ENCODE measurements around the gene RNF13. TPM values are rescaled to one million over a fixed set of nuclear protein-coding genes. Genes with fewer than 3 reads are reported as not detected.
"Not testable (repeated sequence)": the region's sequence is repeated elsewhere in the genome, so short reads cannot be mapped to it uniquely, and the experiment has no call there.

Gene RNF13
- polyA plus RNA-seq, 4 donors = 20.8 to 62.7 (median 32.7) TPM

DNA sequence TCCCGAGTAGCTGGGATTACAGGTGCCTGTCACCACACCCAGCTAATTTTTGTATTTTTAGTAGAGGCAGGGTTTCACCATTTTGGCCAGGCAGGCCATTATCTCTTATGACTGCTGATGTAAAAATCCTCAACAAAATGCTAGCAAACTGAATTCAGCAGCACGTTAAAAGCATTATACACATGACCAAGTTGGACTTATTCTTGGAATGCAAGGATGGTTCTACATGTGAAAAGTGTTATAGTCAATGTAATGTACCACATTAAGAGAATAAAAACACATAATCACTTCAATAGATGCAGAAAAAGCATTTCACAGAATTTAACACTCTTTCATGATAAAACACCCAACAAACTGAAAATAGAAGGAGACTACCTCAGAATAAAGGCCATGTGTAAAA is 20.2 kb downstream of the RNF13 start:
- Histone ChIP-seq H3K9me3 (ENCODE audit: control insufficient read depth in 2 of 2, insufficient read depth in 1 of 2, low read depth in 1 of 2, low read length in 1 of 2) (peaks cover 0 to 29% of the 10 kb centered on the region in 2 donors), H3K4me3 (ENCODE audit: low read depth in 1 of 3, low read length in 3 of 3) (no peak overlapping the region), H3K27ac (ENCODE audit: low read depth in 1 of 3, low read length in 2 of 3) (no peak overlapping the region), H3K27me3 (ENCODE audit: control insufficient read depth in 3 of 3, insufficient read depth in 3 of 3, low read length in 3 of 3) (no peaks in the 10 kb centered on the region), H3K36me3 (ENCODE audit: control insufficient read depth in 3 of 3, insufficient read depth in 2 of 3, low read depth in 1 of 3, low read length in 3 of 3) (peaks cover 0 to 5% (median 0%) of the 10 kb centered on the region in 3 donors), H3K4me1 (ENCODE audit: control insufficient read depth in 3 of 3, insufficient read depth in 2 of 3, low read depth in 1 of 3, low read length in 2 of 3) (no peaks in the 10 kb centered on the region)
- no peak for DNase-seq
- WGBS, 3 donors = 93 to 98% (median 95%) methylated on average over 2 of the region's 2 CpGs
- FAIRE-seq = no peak

DNA sequence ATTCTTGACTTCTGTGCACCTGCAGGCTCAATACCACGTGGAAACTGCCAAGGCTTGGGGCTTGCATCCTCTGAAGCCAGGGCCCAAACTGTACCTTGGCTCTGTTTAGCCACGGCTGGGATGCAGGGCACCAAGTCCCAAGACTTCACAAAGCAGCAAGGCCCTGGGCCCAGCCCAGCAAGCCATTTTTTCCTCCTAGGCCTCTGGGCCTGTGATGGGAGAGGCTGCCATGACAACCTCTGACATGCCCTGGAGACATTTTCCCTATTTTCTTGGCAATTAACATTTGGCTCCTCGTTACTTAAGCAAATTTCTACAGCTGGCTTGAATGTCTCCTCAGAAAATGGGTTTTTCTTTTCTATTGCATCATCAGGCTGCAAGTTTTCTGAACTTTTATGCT is 25.5 kb downstream of the RNF13 start:
- not testable (repeated sequence) for H3K4me1 ChIP-seq (ENCODE audit: control insufficient read depth in 3 of 3, insufficient read depth in 2 of 3, low read depth in 1 of 3, low read length in 2 of 3); H3K4me3 ChIP-seq (ENCODE audit: low read depth in 1 of 3, low read length in 3 of 3); H3K36me3 ChIP-seq (ENCODE audit: control insufficient read depth in 3 of 3, insufficient read depth in 2 of 3, low read depth in 1 of 3, low read length in 3 of 3); DNase-seq; H3K27me3 ChIP-seq (ENCODE audit: control insufficient read depth in 3 of 3, insufficient read depth in 3 of 3, low read length in 3 of 3); H3K27ac ChIP-seq (ENCODE audit: low read depth in 1 of 3, low read length in 2 of 3); FAIRE-seq
- H3K9me3 ChIP-seq (ENCODE audit: control insufficient read depth in 2 of 2, insufficient read depth in 1 of 2, low read depth in 1 of 2, low read length in 1 of 2) = peaks cover 0 to 21% of the 10 kb centered on the region in 2 donors
- WGBS, 3 donors = 93 to 100% (median 94%) methylated on average over 3 of the region's 3 CpGs

DNA sequence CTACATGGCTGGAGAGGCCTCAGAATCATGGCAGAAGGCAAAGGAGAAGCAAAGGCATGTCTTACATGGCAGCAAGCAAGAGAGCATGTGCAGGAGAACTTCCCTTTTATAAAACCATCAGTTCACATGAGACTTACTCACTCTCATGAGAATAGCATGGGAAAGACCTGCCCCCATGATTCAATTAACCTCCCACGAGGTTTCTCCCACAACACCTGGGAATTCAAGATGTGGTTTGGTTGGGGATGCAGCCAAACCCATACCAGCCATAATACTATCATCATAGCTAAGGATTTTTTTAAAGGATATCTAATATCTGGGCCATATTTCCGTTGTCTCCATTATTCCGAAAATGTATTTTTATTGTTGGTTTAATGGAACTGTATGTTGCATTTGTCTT is 26.5 kb downstream of the RNF13 start:
- 92 to 98% (median 95%) methylated on average over 3 of the region's 3 CpGs for WGBS, 3 donors
- FAIRE-seq; H3K36me3 ChIP-seq (ENCODE audit: control insufficient read depth in 3 of 3, insufficient read depth in 2 of 3, low read depth in 1 of 3, low read length in 3 of 3); H3K4me3 ChIP-seq (ENCODE audit: low read depth in 1 of 3, low read length in 3 of 3); H3K27me3 ChIP-seq (ENCODE audit: control insufficient read depth in 3 of 3, insufficient read depth in 3 of 3, low read length in 3 of 3); H3K27ac ChIP-seq (ENCODE audit: low read depth in 1 of 3, low read length in 2 of 3); H3K4me1 ChIP-seq (ENCODE audit: control insufficient read depth in 3 of 3, insufficient read depth in 2 of 3, low read depth in 1 of 3, low read length in 2 of 3); DNase-seq: not testable (repeated sequence)
- peaks cover 0 to 18% of the 10 kb centered on the region in 2 donors for H3K9me3 ChIP-seq (ENCODE audit: control insufficient read depth in 2 of 2, insufficient read depth in 1 of 2, low read depth in 1 of 2, low read length in 1 of 2)

GRCh38 chr3:149839896-149840295 is 26.9 kb downstream of the RNF13 start:
- H3K36me3 ChIP-seq (ENCODE audit: control insufficient read depth in 3 of 3, insufficient read depth in 2 of 3, low read depth in 1 of 3, low read length in 3 of 3) = peaks cover 0 to 7% (median 2%) of the 10 kb centered on the region in 3 donors
- peaks cover 0 to 16% of the 10 kb centered on the region in 2 donors for H3K9me3 ChIP-seq (ENCODE audit: control insufficient read depth in 2 of 2, insufficient read depth in 1 of 2, low read depth in 1 of 2, low read length in 1 of 2)
- no peak overlapping the region for H3K27ac ChIP-seq (ENCODE audit: low read depth in 1 of 3, low read length in 2 of 3)
- DNase-seq (no peak), FAIRE-seq (no peak)
- H3K27me3 ChIP-seq (ENCODE audit: control insufficient read depth in 3 of 3, insufficient read depth in 3 of 3, low read length in 3 of 3) = no peaks in the 10 kb centered on the region
- no peak overlapping the region for H3K4me3 ChIP-seq (ENCODE audit: low read depth in 1 of 3, low read length in 3 of 3)
- H3K4me1 ChIP-seq (ENCODE audit: control insufficient read depth in 3 of 3, insufficient read depth in 2 of 3, low read depth in 1 of 3, low read length in 2 of 3) = peaks cover 0 to 7% (median 0%) of the 10 kb centered on the region in 3 donors
- 92 to 95% (median 95%) methylated on average over 3 of the region's 3 CpGs for WGBS, 3 donors

GRCh38 chr3:149843502-149843901 is 30.5 kb downstream of the RNF13 start:
- peaks cover 3 to 5% (median 5%) of the 10 kb centered on the region in 3 donors for H3K36me3 ChIP-seq (ENCODE audit: control insufficient read depth in 3 of 3, insufficient read depth in 2 of 3, low read depth in 1 of 3, low read length in 3 of 3)
- WGBS, 3 donors = 74 to 87% (median 85%) methylated on average over 2 of the region's 2 CpGs
- H3K4me3 ChIP-seq (ENCODE audit: low read depth in 1 of 3, low read length in 3 of 3) = no peak overlapping the region
- peaks cover 0 to 7% (median 0%) of the 10 kb centered on the region in 3 donors for H3K4me1 ChIP-seq (ENCODE audit: control insufficient read depth in 3 of 3, insufficient read depth in 2 of 3, low read depth in 1 of 3, low read length in 2 of 3)
- DNase-seq = peak; percentile 8 to 23
- no peak overlapping the region for H3K27ac ChIP-seq (ENCODE audit: low read depth in 1 of 3, low read length in 2 of 3)
- H3K9me3 ChIP-seq (ENCODE audit: control insufficient read depth in 2 of 2, insufficient read depth in 1 of 2, low read depth in 1 of 2, low read length in 1 of 2) = peaks cover 0 to under 1% of the 10 kb centered on the region in 2 donors
- no peak for FAIRE-seq
- no peaks in the 10 kb centered on the region for H3K27me3 ChIP-seq (ENCODE audit: control insufficient read depth in 3 of 3, insufficient read depth in 3 of 3, low read length in 3 of 3)

- no peaks in the 10 kb centered on the region for H3K27me3 ChIP-seq (ENCODE audit: control insufficient read depth in 3 of 3, insufficient read depth in 3 of 3, low read length in 3 of 3)
- H3K4me3 ChIP-seq (ENCODE audit: low read depth in 1 of 3, low read length in 3 of 3) = no peak overlapping the region
- no peak overlapping the region for H3K27ac ChIP-seq (ENCODE audit: low read depth in 1 of 3, low read length in 2 of 3)
- DNase-seq (peak; percentile 1 to 40), FAIRE-seq (no peak)
- peaks cover 0 to 7% (median 0%) of the 10 kb centered on the region in 3 donors for H3K4me1 ChIP-seq (ENCODE audit: control insufficient read depth in 3 of 3, insufficient read depth in 2 of 3, low read depth in 1 of 3, low read length in 2 of 3)
- H3K9me3 ChIP-seq (ENCODE audit: control insufficient read depth in 2 of 2, insufficient read depth in 1 of 2, low read depth in 1 of 2, low read length in 1 of 2) = no peaks in the 10 kb centered on the region
- 41 to 60% (median 57%) methylated on average over 2 of the region's 2 CpGs for WGBS, 3 donors
- peaks cover 3 to 5% (median 4%) of the 10 kb centered on the region in 3 donors for H3K36me3 ChIP-seq (ENCODE audit: control insufficient read depth in 3 of 3, insufficient read depth in 2 of 3, low read depth in 1 of 3, low read length in 3 of 3)
These were observed 31.1 kb downstream of the RNF13 start for GRCh38 chr3:149844091-149844490.

- Histone ChIP-seq H3K9me3 (ENCODE audit: control insufficient read depth in 2 of 2, insufficient read depth in 1 of 2, low read depth in 1 of 2, low read length in 1 of 2) (no peaks in the 10 kb centered on the region), H3K27me3 (ENCODE audit: control insufficient read depth in 3 of 3, insufficient read depth in 3 of 3, low read length in 3 of 3) (no peaks in the 10 kb centered on the region), H3K4me1 (ENCODE audit: control insufficient read depth in 3 of 3, insufficient read depth in 2 of 3, low read depth in 1 of 3, low read length in 2 of 3) (peaks cover 0 to 7% (median 0%) of the 10 kb centered on the region in 3 donors), H3K36me3 (ENCODE audit: control insufficient read depth in 3 of 3, insufficient read depth in 2 of 3, low read depth in 1 of 3, low read length in 3 of 3) (peaks cover 3 to 8% (median 5%) of the 10 kb centered on the region in 3 donors), H3K27ac (ENCODE audit: low read depth in 1 of 3, low read length in 2 of 3) (no peak overlapping the region), H3K4me3 (ENCODE audit: low read depth in 1 of 3, low read length in 3 of 3) (no peak overlapping the region)
- DNase-seq (no peak), FAIRE-seq (peak; percentile 23)
- WGBS, 3 donors = 85 to 96% (median 92%) methylated on average over 1 of the region's 1 CpG
These were observed 32.7 kb downstream of the RNF13 start for GRCh38 chr3:149845570-149846244.

DNA sequence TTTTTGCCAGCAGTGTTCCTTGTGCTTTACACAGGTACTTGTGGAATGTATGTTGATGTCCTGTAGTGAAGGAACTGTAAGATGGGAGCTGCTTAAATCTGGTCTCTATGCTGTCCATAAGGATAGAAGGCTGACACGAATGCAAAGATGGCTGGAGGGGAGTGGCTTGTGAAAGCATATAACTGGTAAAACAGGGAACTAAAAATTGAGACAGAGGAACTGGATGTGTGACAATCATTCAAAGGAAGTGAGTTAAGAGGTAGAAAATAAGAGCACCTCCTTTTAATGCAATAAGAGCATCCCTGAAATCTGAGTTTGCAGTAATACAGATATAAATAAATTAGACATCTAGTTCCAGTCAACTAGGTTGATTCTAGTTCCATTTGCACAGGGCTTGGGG is 35.2 kb downstream of the RNF13 start:
- no peaks in the 10 kb centered on the region for H3K27me3 ChIP-seq (ENCODE audit: control insufficient read depth in 3 of 3, insufficient read depth in 3 of 3, low read length in 3 of 3)
- 83 to 90% (median 87%) methylated on average over 1 of the region's 1 CpG for WGBS, 3 donors
- H3K36me3 ChIP-seq (ENCODE audit: control insufficient read depth in 3 of 3, insufficient read depth in 2 of 3, low read depth in 1 of 3, low read length in 3 of 3) = peaks cover 3 to 8% (median 6%) of the 10 kb centered on the region in 3 donors
- no peak overlapping the region for H3K4me3 ChIP-seq (ENCODE audit: low read depth in 1 of 3, low read length in 3 of 3)
- FAIRE-seq (no peak), DNase-seq (no peak)
- H3K27ac ChIP-seq (ENCODE audit: low read depth in 1 of 3, low read length in 2 of 3) = no peak overlapping the region
- H3K4me1 ChIP-seq (ENCODE audit: control insufficient read depth in 3 of 3, insufficient read depth in 2 of 3, low read depth in 1 of 3, low read length in 2 of 3) = peaks cover 0 to 6% (median 0%) of the 10 kb centered on the region in 3 donors
- H3K9me3 ChIP-seq (ENCODE audit: control insufficient read depth in 2 of 2, insufficient read depth in 1 of 2, low read depth in 1 of 2, low read length in 1 of 2) = no peaks in the 10 kb centered on the region
